ENCODE results near the gene ETV6.

DNA sequence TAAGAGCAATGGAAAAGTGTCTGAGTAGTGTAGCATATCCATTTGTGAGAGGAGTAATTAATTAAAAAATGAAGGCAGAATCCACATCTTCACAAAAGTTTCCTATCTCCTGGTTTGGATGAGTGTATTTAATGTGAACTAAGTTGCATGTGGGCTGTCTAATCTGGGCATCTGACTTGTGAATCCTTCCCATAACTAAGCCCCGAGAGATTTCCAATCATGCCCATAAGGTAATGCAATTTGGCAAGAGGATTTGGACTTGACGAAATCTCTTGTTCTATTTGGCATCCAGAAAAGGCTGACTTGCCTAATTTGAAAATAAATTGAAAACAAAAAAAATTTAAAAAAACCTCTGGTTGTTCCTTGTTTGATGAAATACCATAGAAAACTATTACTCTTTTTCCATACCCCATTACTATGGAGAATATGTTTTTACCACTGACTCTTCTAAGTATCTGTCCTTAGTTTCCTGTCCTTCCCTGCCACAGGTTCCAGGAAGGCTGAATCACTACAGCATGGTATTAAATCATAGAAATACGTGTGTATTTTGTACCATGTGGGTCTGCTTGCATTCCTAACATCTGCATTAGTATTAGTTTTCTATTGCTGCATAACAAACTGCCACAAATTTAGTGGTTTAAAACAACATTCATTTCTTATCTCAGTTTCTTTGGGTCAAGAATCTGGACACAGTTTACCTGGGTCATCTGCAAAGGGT is 48.4 kb downstream of the ETV6 start:
- TF ChIP-seq, protein P1, sequence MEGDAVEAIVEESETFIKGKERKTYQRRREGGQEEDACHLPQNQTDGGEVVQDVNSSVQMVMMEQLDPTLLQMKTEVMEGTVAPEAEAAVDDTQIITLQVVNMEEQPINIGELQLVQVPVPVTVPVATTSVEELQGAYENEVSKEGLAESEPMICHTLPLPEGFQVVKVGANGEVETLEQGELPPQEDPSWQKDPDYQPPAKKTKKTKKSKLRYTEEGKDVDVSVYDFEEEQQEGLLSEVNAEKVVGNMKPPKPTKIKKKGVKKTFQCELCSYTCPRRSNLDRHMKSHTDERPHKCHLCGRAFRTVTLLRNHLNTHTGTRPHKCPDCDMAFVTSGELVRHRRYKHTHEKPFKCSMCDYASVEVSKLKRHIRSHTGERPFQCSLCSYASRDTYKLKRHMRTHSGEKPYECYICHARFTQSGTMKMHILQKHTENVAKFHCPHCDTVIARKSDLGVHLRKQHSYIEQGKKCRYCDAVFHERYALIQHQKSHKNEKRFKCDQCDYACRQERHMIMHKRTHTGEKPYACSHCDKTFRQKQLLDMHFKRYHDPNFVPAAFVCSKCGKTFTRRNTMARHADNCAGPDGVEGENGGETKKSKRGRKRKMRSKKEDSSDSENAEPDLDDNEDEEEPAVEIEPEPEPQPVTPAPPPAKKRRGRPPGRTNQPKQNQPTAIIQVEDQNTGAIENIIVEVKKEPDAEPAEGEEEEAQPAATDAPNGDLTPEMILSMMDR (IDR thresholded peaks at IDR 0.05; ENCODE audit: borderline replicate concordance, extremely low read depth, low read length, poor library complexity, severe bottlenecking), result no peak
- TF ChIP-seq EZH2 (IDR thresholded peaks at IDR 0.05; ENCODE audit: borderline replicate concordance, low read depth, low read length, severe bottlenecking), result no peak
